Activated CD4-positive, alpha-beta T cell treated with anti-CD3 and anti-CD28 coated beads, Interleukin-2, amount 50 U/mL, for 24 hours (primary cell): ENCODE data around the gene SNHG17.
"Not testable (repeated sequence)": the region's sequence is repeated elsewhere in the genome, so short reads cannot be mapped to it uniquely, and the experiment has no call there.

Experiments
- DNase-seq, 2 donors: peaks; one replicate each; pipeline ENCODE4 v3.0.0-alpha.2; 2020; ENCODE audit warnings: low read depth in 1 of 2, low spot score in 1 of 2

Gene SNHG17

DNA sequence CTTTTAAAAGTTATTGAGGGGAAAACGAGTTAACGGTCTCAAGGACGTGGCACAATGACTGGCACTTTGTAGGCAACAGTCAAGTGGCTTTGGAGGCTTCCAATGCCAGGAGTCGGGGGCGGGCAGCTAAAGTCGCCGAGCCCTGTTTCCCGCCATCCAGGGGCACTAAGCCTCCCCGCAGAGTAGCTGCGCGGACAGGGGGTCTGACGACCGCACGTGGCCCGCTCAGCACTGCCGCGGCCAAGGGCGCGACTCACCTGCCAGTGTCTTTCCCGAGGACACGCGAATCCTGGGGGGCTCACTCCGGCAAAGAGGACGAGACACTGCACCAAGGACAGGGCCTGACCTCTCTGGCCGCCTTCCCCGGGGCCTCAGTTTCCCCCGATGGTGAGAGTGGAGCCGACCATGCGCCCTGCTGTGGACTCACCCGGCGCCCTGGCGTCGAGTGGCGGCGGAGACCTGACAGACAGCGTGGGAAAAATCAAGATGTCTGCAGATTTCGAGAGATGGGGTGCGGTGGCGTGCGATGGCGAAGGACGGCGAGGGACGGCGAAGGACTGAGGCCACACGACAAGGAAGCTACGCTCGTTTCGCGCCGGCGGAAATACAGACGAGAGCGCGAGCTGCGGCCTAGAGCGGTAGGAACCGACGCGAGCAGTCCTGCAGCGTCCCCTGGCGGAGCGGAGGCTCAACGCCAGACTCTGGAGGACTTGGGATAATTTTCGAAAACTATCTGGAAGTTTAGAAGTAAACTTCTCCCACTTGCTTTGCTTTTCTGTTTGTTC, at the start of gene SNHG17:
Gene SNHG17 (minus strand): TSS at position 559 of the 785 bp plus-strand sequence.
- DNase-seq: peak; percentile 81 to 84

DNA sequence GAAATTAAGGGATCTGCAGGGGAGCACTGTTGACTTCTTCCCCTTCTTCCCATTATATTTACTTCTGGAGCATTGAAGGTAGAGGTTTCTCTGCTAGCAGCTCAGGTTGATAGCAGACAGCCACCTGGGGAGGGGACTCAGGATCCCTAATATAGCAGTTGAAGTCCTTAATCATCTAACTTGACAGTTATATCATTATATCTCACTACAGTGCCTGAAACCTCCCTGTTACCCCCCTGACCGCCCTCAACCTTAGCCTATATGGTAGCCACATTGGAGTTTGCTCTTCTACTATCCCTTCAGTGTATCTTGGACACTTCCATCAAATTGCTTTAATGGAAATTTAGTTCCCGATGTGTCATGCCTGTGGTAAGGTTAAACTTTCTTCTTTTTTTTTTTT, 44.5 kb upstream of the SNHG17 start:
- no peak for DNase-seq

DNA sequence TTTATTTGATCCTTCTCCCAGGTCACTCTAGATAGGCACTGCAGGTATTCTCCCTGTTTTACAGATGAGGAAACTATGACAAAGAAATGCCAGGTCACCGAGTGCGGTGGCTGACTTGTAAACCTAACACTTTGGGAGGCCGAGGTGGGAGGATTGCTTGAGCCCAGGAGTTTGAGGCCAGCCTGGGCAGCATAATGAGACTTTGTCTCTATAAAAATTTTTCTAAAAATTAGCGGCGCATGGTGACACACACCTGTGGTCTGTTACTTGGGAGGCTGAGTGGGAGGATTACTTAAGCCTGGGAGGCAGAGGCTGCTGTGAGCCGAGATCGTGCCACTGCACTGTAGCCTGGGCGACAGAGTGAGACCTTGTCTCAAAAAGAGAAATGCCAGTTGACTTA, 42.6 kb upstream of the SNHG17 start:
- DNase-seq: no peak

DNA sequence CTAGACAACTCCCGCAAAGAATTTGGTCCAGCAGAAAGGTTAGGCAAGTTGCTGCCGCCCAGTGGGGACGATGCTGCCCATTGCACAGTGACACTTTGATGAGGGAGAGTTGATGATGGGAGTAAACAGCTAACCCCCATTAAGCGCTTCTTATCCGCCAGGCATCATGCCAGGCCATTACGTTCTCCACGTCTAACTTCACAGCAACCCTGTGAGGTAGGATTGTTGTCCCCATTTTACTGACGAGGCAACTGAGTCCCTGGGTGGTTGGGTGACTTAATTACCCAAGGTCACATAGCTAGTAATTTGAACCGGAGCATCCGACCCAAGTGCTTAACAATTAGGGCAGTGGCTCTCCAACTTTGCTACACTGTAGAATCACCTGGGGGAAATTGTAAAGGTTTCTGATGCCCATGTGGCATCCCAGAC, 38.3 kb upstream of the SNHG17 start:
- DNase-seq: no peak

DNA sequence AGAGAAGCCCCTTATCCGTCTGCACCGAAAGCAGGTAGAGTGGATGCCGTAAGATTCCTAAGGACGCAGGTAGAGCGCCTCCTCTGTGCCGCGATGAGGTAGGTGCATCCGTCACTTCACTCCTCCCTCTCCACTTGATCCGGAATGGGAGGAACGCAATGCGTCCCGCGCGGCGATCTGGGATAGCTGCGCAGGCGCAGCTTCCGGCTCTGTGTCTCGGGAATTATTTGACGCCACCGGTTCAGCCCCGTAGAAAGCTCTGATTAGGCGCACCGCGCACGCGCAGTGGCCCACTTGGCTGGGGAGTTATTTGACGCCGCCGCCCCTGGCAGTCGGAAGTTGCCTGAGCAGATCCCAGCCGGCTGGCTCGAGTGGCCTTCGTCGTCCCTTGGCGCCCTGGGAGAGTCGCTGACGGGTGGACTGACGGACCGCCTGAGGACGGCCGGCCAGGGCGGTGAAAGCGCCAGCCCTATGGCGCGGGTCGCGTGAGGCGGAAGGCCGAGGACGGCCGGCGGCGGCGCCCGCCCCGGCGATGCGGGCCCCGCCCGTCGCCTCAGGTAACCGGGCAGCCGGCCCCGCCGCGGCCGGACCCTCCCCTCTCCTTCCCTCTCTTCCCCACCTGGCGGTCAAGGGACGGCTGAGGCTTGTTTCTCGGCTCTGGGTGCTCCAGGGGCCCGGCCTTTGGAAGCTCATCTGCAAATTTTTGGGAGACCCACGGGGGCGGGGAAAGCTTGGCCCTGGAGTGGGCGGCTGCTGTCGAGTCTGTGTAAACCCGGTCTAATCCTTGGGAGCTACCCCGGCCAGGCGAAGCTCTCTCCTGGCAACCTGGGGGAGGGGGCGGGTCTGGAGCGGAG, 37.6 kb upstream of the SNHG17 start, which contains the start of gene RALGAPB:
Gene RALGAPB (plus strand): TSS at position 331 of the 854 bp plus-strand sequence. CDS start 15,590 bp downstream, outside the sequence.
- peak; percentile 97 for DNase-seq

DNA sequence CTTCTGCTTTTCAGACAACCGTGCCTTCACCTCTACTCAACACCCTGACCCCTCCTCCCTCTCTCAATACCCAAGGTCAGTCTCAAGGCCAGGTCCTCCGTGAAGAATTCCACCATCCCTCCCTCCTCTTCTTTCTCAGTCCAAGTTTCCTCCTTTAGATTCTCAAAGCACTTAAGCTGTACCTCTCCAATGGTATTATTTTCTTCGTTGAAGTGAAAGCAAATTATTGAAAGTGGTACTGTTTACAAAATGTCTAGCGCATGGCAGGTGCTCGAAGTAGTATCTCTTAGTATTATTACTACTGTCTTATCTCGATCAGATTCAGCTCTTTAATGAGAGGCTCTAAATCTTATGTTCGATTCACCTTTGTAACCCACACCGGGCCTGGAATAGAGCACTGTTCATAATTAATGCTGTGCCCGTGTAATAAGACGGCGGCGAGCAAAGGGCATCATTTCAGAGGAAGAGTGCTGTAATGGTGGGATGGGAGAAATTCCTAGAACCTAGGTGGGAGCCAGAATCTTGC, 36.9 kb upstream of the SNHG17 start:
- DNase-seq: no peak

DNA sequence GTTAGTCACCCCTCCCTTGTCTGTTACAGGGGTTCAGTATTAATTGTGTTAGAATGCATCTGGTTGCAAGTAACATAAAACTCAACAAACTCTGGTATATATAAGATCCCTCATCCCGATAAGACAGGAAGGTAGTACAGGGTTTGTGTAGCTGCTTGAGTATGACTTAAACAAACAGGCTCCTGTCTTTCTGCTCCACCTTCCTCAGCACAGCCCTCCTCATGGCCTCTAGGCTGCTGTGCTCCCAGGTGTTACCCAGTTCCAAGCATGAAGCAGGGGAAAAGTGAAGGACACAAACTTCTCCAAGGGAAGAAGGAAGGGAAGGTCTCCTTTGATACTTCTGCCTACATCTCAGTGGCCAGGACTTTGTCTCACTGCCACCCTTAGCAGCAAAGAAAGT, 36.1 kb upstream of the SNHG17 start:
- no peak for DNase-seq

DNA sequence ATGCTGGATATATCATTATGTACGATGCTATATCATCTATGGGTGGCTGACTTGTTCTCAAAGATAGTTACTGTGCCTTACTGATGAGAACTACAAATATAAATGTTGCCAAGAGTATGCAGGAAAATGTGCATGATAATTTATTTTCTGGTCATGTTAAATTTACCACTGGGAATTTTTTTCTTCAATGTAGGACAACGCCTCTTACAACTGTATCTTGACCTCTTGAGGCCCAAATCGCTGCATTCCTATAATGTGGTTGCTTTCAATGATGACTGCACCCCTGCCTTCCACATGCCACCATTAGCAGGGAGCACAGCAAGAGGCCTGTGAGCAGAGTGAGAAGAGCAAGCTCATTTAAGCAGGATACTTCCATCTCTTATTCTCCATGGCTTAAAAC, 31.9 kb upstream of the SNHG17 start:
- DNase-seq: no peak

DNA sequence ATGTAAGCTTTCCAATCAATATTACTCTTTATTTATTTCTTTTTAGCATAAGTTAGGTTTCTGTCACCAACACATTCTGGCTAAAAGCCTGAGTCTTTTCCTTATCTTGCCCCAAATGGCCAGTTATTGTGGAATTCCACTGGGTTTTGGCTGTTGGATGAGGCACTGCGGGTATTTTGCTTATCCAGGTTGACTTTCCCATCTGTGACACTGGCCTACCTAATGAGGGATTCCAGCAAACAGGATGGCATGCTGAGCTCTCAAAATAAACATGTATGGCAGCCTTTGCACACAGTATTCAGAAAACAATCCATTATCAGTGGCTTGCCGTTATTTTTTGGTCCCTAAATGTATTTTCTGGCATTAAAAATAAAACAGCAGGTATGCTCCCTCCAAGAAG, 31.0 kb upstream of the SNHG17 start:
- no peak for DNase-seq

DNA sequence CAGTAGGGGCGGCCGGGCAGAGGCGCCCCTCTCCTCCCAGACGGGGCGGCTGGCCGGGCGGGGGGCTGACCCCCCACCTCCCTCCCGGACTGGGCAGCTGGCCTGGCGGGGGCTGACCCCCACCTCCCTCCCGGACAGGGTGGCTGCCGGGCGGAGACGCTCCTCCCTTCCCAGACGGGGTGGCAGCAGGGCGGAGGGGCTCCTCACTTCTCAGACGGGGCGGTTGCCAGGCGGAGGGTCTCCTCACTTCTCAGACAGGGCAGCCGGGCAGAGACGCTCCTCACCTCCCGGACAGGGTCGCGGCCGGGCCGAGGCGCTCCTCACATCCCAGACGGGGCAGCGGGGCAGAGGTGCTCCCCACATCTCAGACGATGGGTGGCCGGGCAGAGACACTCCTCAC, 26.4 kb upstream of the SNHG17 start:
- not testable (repeated sequence) for DNase-seq

DNA sequence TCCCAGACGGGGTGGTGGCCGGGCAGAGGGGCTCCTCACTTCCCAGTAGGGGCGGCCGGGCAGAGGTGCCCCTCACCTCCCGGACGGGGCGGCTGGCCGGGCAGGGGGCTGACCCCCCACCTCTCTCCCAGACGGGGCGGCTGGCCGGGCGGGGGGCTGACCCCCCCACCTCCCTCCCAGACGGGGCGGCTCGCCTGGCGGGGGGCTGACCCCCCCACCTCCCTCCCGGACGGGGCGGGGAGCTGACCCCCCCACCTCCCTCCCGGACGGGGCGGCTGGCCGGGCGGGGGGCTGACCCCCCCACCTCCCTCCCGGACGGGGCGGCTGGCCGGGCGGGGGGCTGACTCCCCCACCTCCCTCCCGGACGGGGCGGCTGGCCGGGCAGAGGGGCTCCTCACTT, 26.0 kb upstream of the SNHG17 start:
- DNase-seq: not testable (repeated sequence)

DNA sequence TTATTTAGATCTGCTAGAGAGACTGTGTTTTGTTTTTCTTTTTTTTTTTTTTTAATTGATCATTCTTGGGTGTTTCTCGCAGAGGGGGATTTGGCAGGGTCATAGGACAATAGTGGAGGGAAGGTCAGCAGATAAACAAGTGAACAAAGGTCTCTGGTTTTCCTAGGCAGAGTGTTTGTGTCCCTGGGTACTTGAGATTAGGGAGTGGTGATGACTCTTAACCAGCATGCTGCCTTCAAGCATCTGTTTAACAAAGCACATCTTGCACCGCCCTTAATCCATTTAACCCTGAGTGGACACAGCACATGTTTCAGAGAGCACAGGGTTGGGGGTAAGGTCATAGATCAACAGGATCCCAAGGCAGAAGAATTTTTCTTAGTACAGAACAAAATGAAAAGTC, 25.5 kb upstream of the SNHG17 start:
- not testable (repeated sequence) for DNase-seq

DNA sequence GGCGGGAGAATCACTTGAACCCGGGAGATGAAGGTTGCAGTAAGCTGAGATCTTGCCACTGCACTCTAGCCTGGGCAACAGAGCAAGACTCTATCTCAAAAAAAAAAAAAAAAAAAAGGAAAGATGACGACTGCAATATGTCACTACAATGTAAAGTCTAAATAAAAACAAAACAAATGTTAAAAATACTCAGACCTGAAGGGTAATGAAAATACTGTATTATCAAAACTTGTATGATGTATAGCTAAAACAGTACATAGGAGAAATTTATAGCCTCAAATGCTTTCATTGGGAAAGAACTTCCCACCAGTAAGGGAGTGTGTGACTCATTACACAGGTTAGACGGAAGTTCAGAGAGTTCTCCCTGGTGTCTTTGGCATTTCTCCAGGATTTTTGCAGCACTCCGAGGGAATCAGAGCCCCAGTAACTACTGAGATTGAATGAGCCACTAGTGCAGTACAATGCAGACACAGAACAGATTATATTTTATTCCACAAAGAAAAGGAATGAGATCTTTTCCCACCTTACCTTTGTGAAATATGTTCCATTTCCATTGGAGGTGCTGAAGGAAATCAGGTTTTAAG, 25.0 kb upstream of the SNHG17 start:
- no peak for DNase-seq

DNA sequence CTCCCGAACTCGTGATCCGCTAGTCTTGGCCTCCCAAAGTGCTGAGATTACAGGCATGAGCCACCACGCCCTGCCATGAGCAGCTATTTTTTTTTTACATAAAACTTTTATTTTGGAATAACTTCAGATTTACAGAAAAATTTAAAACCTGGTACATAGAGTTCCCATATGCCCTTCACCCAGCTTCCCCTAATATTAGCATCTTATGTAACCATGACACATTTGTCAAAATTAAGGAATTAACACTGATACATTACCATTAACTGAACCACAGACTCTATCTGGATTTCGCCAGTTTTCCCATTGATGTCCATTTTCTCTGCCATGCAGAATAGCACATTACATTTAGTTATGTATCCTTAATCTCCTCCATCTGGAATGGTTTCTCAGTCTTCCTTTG, 23.2 kb upstream of the SNHG17 start:
- DNase-seq: no peak

DNA sequence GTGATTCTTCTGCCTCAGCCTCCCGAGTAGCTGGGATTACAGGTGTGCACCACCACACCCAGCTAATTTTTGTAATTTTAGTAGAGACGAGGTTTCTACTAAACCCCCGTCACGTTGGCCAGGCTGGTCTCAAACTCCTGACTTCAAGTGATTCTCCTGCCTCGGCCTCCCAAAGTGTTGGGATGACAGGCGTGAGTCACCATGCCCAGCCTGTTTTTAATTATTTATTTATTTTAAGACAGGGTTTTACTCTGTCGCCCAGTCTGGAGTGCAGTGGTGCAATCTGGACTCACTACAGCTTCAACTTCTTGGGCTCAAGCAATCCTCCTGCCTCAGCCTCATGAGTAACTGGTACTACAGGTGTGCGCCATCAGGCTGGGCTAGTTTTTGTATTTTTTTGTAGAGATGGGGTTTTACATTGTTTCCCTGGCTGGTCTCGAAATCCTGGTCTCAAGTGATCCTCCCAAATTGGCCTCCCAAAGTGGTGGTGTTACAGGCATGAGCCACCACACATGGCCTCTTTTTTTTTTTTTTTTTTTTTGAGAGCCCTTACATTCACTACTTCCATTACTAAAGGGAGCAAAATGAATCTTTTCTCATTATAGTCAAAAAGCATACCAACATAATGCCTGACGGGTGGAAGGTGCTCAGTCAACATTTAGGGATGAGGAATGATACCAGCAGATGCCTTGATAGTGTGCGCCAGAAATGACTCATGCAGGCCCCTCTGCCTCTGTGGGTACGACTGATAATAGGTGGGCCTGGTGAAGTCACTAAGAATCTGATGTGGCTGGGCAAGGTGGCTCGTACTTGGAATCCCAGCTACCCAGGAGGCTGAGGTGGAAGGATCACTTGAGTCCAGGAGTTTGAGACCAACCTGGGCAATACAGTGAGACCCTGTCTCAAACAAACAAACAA, 19.7 kb upstream of the SNHG17 start:
- no peak for DNase-seq

DNA sequence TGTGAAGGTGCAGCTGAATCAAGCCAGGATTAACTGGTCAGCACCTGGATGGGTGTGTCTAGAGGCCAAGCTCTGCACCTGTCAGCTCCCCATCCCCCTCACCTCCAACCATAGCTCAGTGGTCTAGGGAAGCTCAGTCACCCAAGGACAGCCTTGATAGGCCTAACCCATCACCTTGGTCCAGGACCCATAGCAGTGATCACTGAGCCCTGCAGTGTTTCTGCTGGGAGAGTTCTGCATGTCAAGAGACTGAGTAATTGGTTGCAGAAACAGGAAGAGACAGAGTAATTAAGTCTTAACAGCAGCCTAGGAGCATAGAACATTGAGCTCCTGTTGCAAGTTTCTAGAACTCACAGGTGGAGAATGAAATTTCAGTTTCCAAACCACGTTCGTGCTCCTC, 18.8 kb upstream of the SNHG17 start:
- no peak for DNase-seq

DNA sequence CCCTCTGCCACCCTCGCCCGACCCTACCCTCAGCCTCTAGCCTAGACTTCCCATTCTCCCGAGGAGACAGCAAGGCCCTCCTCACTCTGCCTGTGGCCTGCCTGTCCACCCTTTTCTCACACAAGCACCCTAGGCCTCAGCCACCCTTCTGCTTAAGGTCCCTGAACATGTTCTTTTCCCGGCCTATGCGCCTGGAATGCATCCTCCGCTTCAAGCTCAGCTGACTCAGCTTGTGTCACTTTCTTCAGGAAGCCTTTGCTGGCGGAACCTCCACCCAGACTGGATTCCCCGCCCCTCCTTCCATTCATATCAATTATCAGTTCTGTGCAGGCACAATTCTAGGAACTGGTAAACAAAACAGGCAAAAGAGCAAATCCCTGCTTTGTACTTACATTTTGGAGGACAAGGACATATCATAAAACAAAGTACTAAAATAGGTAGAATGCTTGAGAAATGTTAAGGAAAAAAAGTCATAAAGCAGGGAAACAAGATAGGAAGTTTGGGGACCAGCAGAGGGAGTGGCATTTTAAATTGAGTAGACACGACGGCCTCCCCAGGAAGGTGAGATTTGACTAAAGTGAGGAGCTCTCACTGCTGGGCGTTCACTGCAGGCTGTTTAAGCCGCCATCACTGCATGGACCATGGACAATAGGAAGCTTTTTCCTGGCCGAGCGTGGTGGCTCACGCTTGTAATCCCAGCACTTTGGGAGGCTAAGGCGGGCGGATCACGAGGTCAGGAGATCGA, 17.9 kb upstream of the SNHG17 start:
- DNase-seq: no peak

DNA sequence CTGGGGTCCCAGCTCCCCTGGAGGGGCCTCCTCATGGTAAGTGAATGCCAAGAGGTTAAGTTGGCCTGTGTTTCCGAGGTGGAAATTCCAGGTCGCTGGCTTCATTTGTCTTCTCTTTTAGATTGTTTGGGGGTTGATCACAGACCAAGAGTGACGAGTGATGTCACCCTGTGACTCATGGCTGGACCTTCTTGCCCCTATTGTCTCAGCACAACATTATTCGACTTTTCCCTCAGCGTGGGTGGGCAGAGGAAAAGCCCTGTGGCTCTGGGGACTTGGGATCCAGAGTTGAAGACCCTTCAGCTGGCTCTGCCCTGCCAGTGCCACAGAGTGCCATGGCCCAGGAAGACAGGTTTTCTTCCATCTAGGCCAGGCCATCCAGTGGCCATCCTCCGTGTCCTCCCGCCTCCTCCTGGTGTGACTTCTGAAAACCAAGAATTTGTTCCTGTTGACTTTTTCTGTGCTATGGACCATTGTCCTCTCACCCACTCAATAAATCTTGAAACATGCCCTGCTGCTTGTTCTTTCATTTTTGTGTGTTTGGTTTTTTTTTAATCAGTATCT, 15.4 kb upstream of the SNHG17 start:
- no peak for DNase-seq

DNA sequence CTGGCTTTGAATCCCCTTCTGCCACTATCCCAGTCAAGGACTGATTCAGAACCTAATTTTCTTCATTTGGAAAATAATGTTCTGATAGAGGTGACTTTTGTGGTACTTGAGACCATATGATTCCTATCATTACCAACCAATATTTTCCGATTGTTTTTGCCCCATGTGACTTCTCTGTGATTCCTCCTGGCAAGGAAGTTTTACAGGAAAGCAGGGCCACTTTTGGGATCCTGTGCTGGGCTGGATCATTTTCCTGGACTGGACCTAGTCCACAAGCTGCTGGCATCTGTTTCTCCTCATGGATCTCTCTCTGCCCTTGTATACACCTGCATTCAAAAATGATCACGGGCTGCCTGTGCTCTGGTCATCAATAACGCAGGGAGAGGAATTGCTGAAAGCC, 13.9 kb upstream of the SNHG17 start:
- DNase-seq: no peak
